ENCODE results near the gene TTC3. TPM values are rescaled to one million over a fixed set of nuclear protein-coding genes. Genes with fewer than 3 reads are reported as not detected.

TTC3 gene
- total and polyA plus RNA-seq, 2 experiments from 2014 or later = 87.7 to 170 TPM

DNA sequence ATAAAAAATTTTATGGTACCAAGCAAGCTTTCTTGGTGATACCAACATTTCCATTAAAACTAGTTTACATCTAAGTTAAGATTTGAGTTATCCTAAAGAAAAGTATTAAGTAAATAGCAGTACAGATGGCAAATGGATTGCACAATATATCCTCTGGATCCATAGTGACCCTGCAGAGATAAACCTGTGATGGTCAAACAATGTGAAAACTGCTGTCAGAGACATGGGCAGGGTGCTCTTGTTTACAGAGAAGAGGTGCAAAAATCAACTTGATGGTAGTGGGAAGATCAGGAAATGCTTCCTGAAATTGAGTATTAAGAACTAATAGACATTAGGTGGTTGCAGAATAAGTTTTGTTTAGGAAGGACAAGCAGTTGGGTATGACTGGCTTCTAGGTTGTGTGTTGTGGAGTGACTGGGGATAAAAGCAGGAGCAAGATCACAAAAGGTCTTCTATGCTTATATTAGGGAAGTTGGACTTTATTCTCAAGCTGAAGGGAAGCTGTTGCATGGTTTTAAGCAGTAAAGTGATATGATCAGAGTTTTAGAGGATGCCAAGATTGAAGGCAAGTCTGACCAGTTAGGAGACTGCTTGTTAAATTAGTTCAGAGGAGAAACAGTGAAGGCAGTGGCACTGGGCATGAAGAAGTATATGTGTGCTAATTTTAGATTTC, 9.9 kb downstream of the TTC3 start:
- H3K4me1 ChIP-seq (ENCODE audit: low read depth) = no peaks in the 10 kb centered on the region
- no peak for DNase-seq (ENCODE audit: low read depth in 1 of 2, low spot score in 1 of 2)
- no peak for TF ChIP-seq CTCF (IDR thresholded peaks at IDR 0.05; ENCODE audit: low read depth, low read length)

DNA sequence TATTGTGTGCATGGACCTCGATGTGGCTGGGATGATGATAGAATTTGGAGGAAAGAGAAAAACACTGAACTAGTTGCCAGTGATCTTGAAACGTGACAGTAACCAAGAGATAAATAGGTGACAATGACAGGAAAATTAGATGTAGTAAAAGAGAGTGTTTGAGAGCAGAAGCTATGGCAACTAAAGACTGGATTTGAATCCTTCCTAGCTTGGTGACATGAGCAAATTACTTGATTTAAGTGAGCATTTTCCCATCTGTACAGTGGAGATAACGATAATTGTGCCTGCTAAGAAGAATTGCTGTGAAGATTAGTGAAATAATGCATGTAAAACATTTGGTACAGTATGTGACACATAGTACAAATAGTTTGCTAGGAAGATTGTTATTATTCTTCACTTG, 12.7 kb downstream of the TTC3 start:
- no peak overlapping the region for H3K4me3 ChIP-seq
- no peak for TF ChIP-seq CTCF (IDR thresholded peaks at IDR 0.05; ENCODE audit: low read depth, low read length)

More for the DNA sequence above, 9.9 kb downstream of the TTC3 start:
- Histone ChIP-seq H3K9me3 (ENCODE audit: low read depth) (no peaks in the 10 kb centered on the region), H3K27ac (no peak overlapping the region), H3K4me3 (no peak overlapping the region), H3K36me3 (peaks cover 2% of the 10 kb centered on the region), H3K27me3 (no peaks in the 10 kb centered on the region)

GRCh38 chr21:37087188-37087587, 14.1 kb downstream of the TTC3 start:
- no peaks in the 10 kb centered on the region for H3K9me3 ChIP-seq (ENCODE audit: low read depth)
- peak; percentile 5 to 76 for DNase-seq (ENCODE audit: low read depth in 1 of 2, low spot score in 1 of 2)
- no peaks in the 10 kb centered on the region for H3K27me3 ChIP-seq
- peak; percentile 52 for TF ChIP-seq CTCF (IDR thresholded peaks at IDR 0.05; ENCODE audit: low read depth, low read length)
- H3K36me3 ChIP-seq = peaks cover 4% of the 10 kb centered on the region
- no peak overlapping the region for H3K27ac ChIP-seq
- no peaks in the 10 kb centered on the region for H3K4me1 ChIP-seq (ENCODE audit: low read depth)
- no peak overlapping the region for H3K4me3 ChIP-seq

More for the DNA sequence above, 12.7 kb downstream of the TTC3 start:
- Histone ChIP-seq H3K27me3 (no peaks in the 10 kb centered on the region), H3K4me1 (ENCODE audit: low read depth) (no peaks in the 10 kb centered on the region), H3K36me3 (peaks cover 4% of the 10 kb centered on the region), H3K9me3 (ENCODE audit: low read depth) (no peaks in the 10 kb centered on the region), H3K27ac (no peak overlapping the region)
- DNase-seq (ENCODE audit: low read depth in 1 of 2, low spot score in 1 of 2) = no peak

GRCh38 chr21:37088186-37088735, 15.2 kb downstream of the TTC3 start:
- no peak for TF ChIP-seq CTCF (IDR thresholded peaks at IDR 0.05; ENCODE audit: low read depth, low read length)
- no peaks in the 10 kb centered on the region for H3K27me3 ChIP-seq
- DNase-seq (ENCODE audit: low read depth in 1 of 2, low spot score in 1 of 2) = peak in 1 of 2 donors; percentile 75
- H3K36me3 ChIP-seq = peaks cover 4% of the 10 kb centered on the region
- H3K9me3 ChIP-seq (ENCODE audit: low read depth) = no peaks in the 10 kb centered on the region
- no peaks in the 10 kb centered on the region for H3K4me1 ChIP-seq (ENCODE audit: low read depth)
- H3K27ac ChIP-seq = no peak overlapping the region
- no peak overlapping the region for H3K4me3 ChIP-seq

- TF ChIP-seq CTCF (IDR thresholded peaks at IDR 0.05; ENCODE audit: low read depth, low read length) = no peak
- no peaks in the 10 kb centered on the region for H3K9me3 ChIP-seq (ENCODE audit: low read depth)
- H3K36me3 ChIP-seq = peaks cover 29% of the 10 kb centered on the region
Measured at GRCh38 chr21:37093977-37094376, 20.9 kb downstream of the TTC3 start.

More at GRCh38 chr21:37093977-37094376, 20.9 kb downstream of the TTC3 start:
- DNase-seq (ENCODE audit: low read depth in 1 of 2, low spot score in 1 of 2) = no peak
- Histone ChIP-seq H3K4me3 (no peak overlapping the region), H3K27me3 (no peaks in the 10 kb centered on the region), H3K4me1 (ENCODE audit: low read depth) (no peaks in the 10 kb centered on the region), H3K27ac (no peak overlapping the region)
